Neural crest cell (in vitro differentiated cells): ENCODE measurements around the gene OSBPL10. TPM values are rescaled to one million over a fixed set of nuclear protein-coding genes. Genes with fewer than 3 reads are reported as not detected.

ENCODE experiments used
- DNase-seq: peaks from one replicate; pipeline ENCODE4 v3.0.0; 2021; ENCODE audit warnings: low read depth, mixed read lengths, low spot score
- H3K27ac Mint-ChIP-seq: one replicate; pipeline ENCODE4 v1.8.0; 2021; ENCODE audit warnings: mild to moderate bottlenecking, mixed read lengths; ENCODE audit not compliant: unreplicated experiment
- H3K27me3 Mint-ChIP-seq: 2 replicates; pipeline ENCODE4 v1.8.0; 2021; ENCODE audit warnings: low read depth, mild to moderate bottlenecking, mixed read lengths
- H3K36me3 Mint-ChIP-seq: 2 replicates; pipeline ENCODE4 v1.8.0; 2021; ENCODE audit warnings: low read depth, mild to moderate bottlenecking, mixed read lengths
- H3K4me1 Mint-ChIP-seq: 2 replicates; pipeline ENCODE4 v1.8.0; 2021; ENCODE audit warnings: mixed read lengths
- H3K4me3 Mint-ChIP-seq: one replicate; pipeline ENCODE4 v1.8.0; 2021; ENCODE audit warnings: mild to moderate bottlenecking, mixed read lengths
- H3K9me3 Mint-ChIP-seq: 2 replicates; pipeline ENCODE4 v1.8.0; 2021; ENCODE audit warnings: mixed read lengths
- CTCF ChIP-seq: fragments of 200-600 bp; sonication (generic); conservative IDR thresholded peaks from 2 replicates; pipeline ENCODE4 v1.5.0; 2021; ENCODE audit warnings: antibody characterized with exemption, mild to moderate bottlenecking
- total RNA-seq: library from RNA; stranded (reverse); gene quantifications from 2 replicates; pipeline ENCODE4 v1.2.1, GENCODE V29; 2021

The OSBPL10 gene
- total RNA-seq, 1 donor from 2014 or later, result 18.7 TPM

- peaks cover 3% of the 10 kb centered on the region for H3K27me3 Mint-ChIP-seq
- DNase-seq, result no peak
- H3K4me3 Mint-ChIP-seq, result no peak overlapping the region
- no peak overlapping the region for H3K27ac Mint-ChIP-seq
- no peaks in the 10 kb centered on the region for H3K36me3 Mint-ChIP-seq
- H3K4me1 Mint-ChIP-seq, result peaks cover 12% of the 10 kb centered on the region
- no peak for TF ChIP-seq CTCF
- H3K9me3 Mint-ChIP-seq, result no peaks in the 10 kb centered on the region
Observed at GRCh38 chr3:31937225-31937624, 43.8 kb downstream of the OSBPL10 start.

GRCh38 chr3:31936420-31937060 is 44.5 kb downstream of the OSBPL10 start:
- Mint-ChIP-seq H3K36me3 (no peaks in the 10 kb centered on the region), H3K4me3 (no peak overlapping the region), H3K4me1 (peaks cover 12% of the 10 kb centered on the region), H3K9me3 (no peaks in the 10 kb centered on the region), H3K27me3 (no peaks in the 10 kb centered on the region), H3K27ac (no peak overlapping the region)
- TF ChIP-seq CTCF, result no peak
- no peak for DNase-seq

- no peaks in the 10 kb centered on the region for H3K27me3 Mint-ChIP-seq
- no peak for TF ChIP-seq CTCF
- H3K27ac Mint-ChIP-seq, result no peak overlapping the region
- no peaks in the 10 kb centered on the region for H3K9me3 Mint-ChIP-seq
- no peak for DNase-seq
- peaks cover 12% of the 10 kb centered on the region for H3K4me1 Mint-ChIP-seq
- H3K4me3 Mint-ChIP-seq, result no peak overlapping the region
- no peaks in the 10 kb centered on the region for H3K36me3 Mint-ChIP-seq
Observed at GRCh38 chr3:31934866-31935265, 46.2 kb downstream of the OSBPL10 start.

GRCh38 chr3:31934018-31934417 is 47.0 kb downstream of the OSBPL10 start:
- TF ChIP-seq CTCF, result no peak
- Mint-ChIP-seq H3K4me1 (peaks cover 12% of the 10 kb centered on the region), H3K36me3 (no peaks in the 10 kb centered on the region), H3K27ac (no peak overlapping the region), H3K9me3 (no peaks in the 10 kb centered on the region), H3K27me3 (no peaks in the 10 kb centered on the region), H3K4me3 (no peak overlapping the region)
- DNase-seq, result no peak

GRCh38 chr3:31932990-31933389 is 48.1 kb downstream of the OSBPL10 start:
- Mint-ChIP-seq H3K27me3 (peaks cover 2% of the 10 kb centered on the region), H3K36me3 (no peaks in the 10 kb centered on the region), H3K27ac (no peak overlapping the region), H3K4me3 (no peak overlapping the region), H3K9me3 (no peaks in the 10 kb centered on the region), H3K4me1 (peaks cover 12% of the 10 kb centered on the region)
- DNase-seq, result no peak
- TF ChIP-seq CTCF, result no peak
